RKO (cell line): Measurements from ENCODE around the gene PRKCE.

Experiments used
- DNase-seq: peaks from one replicate; pipeline ENCODE4 v3.0.0-alpha.2; 2016; ENCODE audit warnings: low spot score

PRKCE gene

GRCh38 chr2:45992021-45992740 lies 340.7 kb downstream of the PRKCE start:
- no peak for DNase-seq

- no peak for DNase-seq
These were observed 341.4 kb downstream of the PRKCE start for GRCh38 chr2:45992741-45993475.

DNA sequence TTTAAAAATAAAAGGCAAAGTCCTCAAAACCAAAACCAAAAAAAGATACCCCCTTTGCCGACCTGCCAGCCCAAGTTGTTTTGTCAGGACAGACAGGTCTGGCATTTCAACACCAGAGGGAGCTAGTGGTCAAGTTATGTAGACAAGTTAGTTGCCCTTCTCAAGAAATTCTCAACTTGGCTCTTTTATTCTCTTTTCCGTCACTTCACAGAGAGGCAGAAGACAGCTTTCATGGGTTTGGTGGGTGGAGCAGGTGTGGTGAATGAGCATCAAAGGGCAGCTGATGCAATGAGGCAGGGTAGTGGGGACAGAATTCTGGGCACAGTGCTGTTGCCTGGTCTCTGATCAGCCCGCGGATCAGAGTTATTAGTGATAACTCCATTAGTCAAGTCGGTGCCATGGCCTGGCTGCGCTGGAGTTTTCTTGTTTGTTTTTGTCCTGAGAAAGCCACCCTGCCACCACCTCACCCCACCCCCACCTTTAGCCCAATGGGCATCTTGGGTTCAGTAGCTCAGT lies 342.1 kb downstream of the PRKCE start:
- DNase-seq = peak; percentile 70

DNA sequence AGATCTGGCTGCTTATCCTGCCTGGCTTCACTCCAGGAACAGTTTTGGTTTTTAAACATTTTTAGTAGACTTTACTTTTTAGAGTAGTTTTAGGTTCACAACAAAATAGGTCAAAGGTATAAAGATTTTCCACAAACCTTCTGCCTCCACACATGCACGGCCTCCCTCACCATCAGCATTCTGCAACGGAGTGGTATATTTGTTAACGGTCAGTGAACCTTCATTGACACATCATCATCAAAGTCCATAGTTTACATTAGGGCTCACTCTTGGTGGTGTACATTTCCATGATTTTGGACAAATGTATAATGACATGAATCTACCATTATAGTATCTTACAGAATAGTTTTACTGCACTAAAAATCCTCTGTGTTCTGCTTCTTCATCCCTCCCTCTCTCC lies 342.6 kb downstream of the PRKCE start:
- no peak for DNase-seq

- DNase-seq = no peak
These were observed 349.2 kb downstream of the PRKCE start for GRCh38 chr2:46000660-46001059.

DNA sequence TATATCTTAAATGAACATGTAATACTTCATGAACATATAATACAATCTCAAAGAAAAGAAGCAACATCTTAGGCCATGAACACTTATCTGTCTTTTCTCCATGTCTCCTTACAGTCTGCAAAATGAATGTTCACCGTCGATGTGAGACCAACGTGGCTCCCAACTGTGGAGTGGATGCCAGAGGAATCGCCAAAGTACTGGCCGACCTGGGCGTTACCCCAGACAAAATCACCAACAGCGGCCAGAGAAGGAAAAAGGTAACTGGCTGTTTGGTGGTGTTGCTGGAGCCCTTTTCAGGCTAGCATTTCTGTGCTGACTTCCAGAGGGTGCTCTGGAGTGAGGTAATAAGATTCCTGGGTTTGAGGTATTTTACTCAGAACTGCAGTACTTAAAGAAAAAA lies 349.8 kb downstream of the PRKCE start:
- DNase-seq = no peak

DNA sequence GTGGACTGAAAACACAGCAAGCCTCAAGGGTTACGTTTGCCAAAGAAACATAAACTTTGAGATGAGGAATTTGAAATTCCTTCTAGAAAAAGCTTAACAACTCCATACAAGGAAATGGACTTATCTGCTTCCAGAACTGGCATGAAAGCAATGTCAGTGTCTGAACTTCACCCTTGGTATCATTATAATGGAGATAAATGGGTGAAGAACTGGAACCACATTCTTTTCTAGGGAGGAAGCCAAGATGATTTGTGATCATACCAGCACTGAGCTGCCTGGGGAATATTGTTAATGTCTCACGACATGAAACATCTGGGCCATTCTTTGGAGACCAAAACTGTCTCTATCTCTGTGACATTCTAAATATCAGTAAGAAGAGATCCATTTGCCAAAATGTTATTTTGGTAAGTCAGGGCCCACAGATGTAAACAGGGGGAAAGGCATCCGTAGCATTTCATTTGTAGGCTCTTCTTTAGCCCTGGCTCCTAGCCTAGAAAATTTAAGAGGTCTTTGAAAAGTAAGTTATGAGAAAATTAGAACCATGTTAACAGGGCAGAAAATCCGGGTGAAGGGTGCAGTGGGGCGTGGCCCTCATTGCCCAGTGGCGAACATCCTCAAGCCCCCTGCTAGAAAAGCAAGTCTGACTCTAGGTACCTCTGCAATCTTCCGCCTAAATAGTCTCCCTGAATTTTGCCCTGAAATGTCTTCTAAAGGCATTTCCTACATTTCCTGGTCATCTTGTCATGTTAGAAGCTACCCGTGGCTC lies 350.4 kb downstream of the PRKCE start:
- DNase-seq = no peak

DNA sequence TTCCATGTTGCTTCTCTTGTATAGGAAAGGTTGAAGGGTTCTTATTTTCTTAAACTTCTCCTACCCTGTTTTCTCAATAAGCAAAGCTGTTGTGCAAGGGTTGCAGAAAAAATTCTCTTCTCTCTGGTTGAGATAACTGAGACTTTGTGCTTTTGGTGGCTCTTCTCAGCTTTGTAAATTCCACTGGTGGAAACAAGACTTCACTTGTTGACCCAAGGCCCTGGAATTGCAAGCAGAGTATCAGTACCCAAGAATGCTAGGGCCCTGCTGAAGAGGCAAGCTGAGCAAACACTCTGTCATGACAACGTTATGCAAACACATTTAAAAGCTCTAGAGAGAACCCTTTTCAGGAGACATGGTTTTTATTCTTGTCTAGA lies 351.0 kb downstream of the PRKCE start:
- no peak for DNase-seq

DNA sequence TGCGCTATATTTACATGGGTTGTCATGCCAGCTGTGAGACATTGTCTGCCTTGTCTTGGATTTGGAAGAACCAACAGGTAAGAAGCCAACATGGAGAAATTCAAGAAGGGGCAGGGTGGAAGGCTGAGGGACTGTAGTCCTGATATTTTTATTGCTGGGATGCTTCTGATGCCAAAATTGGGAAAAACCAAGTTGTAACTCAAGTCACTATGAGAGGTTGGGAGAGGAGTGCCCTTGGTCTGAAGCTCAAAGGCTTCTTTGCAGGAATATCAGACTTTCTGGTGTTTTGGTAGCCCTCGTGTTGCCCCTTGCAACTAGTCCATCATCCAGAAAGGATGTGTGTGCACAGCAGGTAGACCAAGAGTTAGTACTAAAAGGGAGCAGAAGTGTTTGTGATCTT lies 351.5 kb downstream of the PRKCE start:
- DNase-seq = no peak

- DNase-seq = no peak
These were observed 352.5 kb downstream of the PRKCE start for GRCh38 chr2:46003903-46004473.

GRCh38 chr2:46006473-46007025 lies 355.1 kb downstream of the PRKCE start:
- DNase-seq = no peak

GRCh38 chr2:46007412-46007811 lies 355.9 kb downstream of the PRKCE start:
- no peak for DNase-seq

- no peak for DNase-seq
These were observed 356.8 kb downstream of the PRKCE start for GRCh38 chr2:46008091-46008870.

DNA sequence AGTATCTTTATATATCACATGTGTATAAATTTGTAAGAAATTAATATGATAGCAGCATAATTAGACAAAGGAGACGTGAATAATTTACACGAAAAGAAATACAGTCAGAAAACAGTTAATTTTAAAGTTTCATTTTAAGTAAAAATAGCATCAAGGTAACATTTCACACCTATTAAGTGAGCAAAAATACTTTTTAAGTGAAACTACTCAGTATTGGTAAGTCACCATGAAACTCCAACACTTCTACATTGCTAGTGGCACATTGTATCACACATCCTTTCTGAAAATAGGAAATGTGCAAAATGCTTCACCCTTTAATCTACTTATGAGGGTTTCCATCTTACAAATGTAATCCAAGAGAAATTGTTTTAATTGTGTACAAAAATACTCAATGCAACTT lies 357.8 kb downstream of the PRKCE start:
- DNase-seq = no peak

- DNase-seq = no peak
These were observed 358.3 kb downstream of the PRKCE start for GRCh38 chr2:46009772-46010171.

- no peak for DNase-seq
These were observed 358.9 kb downstream of the PRKCE start for GRCh38 chr2:46010223-46010924.

GRCh38 chr2:46010925-46011490 lies 359.5 kb downstream of the PRKCE start:
- peak; percentile 63 for DNase-seq

DNA sequence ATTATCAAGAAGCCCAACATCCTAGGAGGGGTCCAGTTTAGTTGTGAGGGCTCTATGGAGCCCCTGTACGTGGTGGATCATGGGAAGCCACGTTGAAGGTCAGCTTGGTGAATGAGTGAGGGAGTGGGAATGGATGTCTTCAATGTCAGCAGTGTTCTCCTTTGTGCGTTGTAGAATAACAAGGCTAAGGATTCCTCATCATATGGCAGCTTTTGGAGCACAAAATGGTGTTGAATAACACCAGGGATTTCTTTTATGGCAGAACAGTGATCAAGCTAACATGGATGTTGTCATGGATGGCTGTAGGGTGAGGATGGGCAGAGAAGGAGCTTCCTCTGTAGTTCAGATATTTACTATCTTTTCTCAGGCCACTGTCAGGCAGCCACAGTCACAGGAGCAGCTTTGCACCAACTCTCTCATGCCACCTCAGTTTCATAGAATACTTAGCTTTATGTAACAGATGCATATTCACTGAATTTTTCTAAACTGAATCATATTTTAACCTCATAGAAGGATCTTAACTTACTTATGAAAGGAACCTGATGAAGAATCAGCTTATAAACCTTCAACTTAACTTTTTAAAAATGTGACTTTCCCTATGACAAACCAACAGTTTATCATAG lies 361.3 kb downstream of the PRKCE start:
- no peak for DNase-seq

DNA sequence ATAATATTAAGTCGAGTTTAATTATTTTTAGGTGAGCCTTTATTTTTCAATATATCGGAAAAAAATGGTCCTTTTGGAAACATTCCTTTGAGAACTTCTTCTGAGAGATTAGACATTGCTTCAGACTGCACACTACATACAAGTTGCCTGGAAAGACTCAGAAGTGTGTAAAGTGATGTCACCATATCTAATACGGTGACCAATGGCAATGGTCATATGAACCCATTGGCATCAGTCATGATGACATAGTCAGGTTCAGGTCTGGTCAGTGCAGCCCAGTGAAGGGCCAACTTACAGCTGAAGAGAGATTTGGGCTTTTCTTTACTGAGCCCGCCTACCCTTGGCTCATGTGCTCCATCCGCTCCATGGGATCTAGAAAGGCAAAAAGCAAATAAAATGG lies 362.3 kb downstream of the PRKCE start:
- DNase-seq = no peak
